HCT116 (cell line): ENCODE results near the gene SPCS2.

Source experiments
- POLR2A ChIP-seq: IDR thresholded peaks from 2 replicates; pipeline ENCODE4 v1.7.0; 2011; ENCODE audit warnings: borderline replicate concordance; ENCODE audit not compliant: insufficient read depth, insufficient read length; ENCODE audit errors: extremely low read depth
- TF ChIP-seq, protein P1 (sequence below), 3 experiments: fragments of 200-600 bp in 1 of 3; sonication (generic) in 1 of 3; IDR thresholded peaks in 2 of 3; conservative IDR thresholded peaks in 1 of 3; 2 replicates each; pipeline ENCODE4 v1.5.1; 2012 to 2017; ENCODE audit warnings: low read depth in 2 of 3, low read length in 2 of 3, antibody characterized with exemption in 1 of 3, borderline replicate concordance in 1 of 3, control low read depth in 1 of 3, mild to moderate bottlenecking in 1 of 3, mixed read lengths in 1 of 3, mixed run types in 1 of 3, moderate library complexity in 1 of 3; ENCODE audit not compliant: insufficient read depth in 1 of 3

DNA sequence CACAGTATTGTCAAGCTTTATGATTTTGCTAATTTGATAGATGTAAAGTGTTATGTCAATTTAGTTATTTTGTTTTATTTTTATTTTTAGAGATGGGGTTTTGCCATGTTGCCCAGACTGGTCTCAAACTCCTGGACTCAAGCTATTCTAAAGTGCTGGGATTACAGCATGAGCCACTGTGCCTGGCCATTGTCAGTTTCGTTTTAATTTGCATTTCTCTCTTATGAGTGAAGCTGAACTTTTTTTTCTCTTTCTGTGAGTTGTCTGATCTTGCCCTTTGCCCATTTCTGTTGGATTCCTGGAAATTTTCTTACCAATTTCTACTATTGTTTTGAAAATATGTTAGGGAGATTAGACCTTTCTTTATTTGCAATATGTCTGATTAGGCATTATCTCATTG, 55.1 kb downstream of the SPCS2 start:
- TF ChIP-seq, protein P1, sequence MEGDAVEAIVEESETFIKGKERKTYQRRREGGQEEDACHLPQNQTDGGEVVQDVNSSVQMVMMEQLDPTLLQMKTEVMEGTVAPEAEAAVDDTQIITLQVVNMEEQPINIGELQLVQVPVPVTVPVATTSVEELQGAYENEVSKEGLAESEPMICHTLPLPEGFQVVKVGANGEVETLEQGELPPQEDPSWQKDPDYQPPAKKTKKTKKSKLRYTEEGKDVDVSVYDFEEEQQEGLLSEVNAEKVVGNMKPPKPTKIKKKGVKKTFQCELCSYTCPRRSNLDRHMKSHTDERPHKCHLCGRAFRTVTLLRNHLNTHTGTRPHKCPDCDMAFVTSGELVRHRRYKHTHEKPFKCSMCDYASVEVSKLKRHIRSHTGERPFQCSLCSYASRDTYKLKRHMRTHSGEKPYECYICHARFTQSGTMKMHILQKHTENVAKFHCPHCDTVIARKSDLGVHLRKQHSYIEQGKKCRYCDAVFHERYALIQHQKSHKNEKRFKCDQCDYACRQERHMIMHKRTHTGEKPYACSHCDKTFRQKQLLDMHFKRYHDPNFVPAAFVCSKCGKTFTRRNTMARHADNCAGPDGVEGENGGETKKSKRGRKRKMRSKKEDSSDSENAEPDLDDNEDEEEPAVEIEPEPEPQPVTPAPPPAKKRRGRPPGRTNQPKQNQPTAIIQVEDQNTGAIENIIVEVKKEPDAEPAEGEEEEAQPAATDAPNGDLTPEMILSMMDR (IDR thresholded peaks at IDR 0.05 in 2 of 3, conservative IDR thresholded peaks at IDR 0.05 in 1 of 3; ENCODE audit: borderline replicate concordance in 1 of 3, insufficient read depth in 1 of 3, low read depth in 2 of 3, low read length in 2 of 3), result no peak
- TF ChIP-seq POLR2A, result no peak
